HepG2 (cell line): ENCODE data around the gene SLCO2B1. TPM values are rescaled to one million over a fixed set of nuclear protein-coding genes. Genes with fewer than 3 reads are reported as not detected.

Source experiments
- ASH2L ChIP-seq: fragments of 300-600, 200-600 bp; sonication (generic); IDR thresholded peaks from 2 replicates; pipeline ENCODE4 v1.7.0; 2017; ENCODE audit warnings: low read depth, mild to moderate bottlenecking, moderate library complexity, mixed read lengths, low read length; ENCODE audit not compliant: insufficient read length
- BHLHE40 ChIP-seq: IDR thresholded peaks from 2 replicates; pipeline ENCODE4 v1.6.1; 2011; ENCODE audit warnings: low read length, improper control_type of control experiment
- CEBPB ChIP-seq: IDR thresholded peaks from 2 replicates; pipeline ENCODE4 v1.6.1; 2011; ENCODE audit warnings: low read depth, low read length, improper control_type of control experiment, borderline replicate concordance
- ELF3 ChIP-seq: IDR thresholded peaks from 2 replicates; pipeline ENCODE4 v1.6.1; 2016; ENCODE audit warnings: missing genetic modification reagents, missing compliant biosample characterization
- FOXO1 ChIP-seq: sonication (generic); formaldehyde crosslinking; IDR thresholded peaks from 2 replicates; pipeline ENCODE4 v1.4.0; 2020; ENCODE audit warnings: missing genetic modification reagents
- HDAC6 ChIP-seq: fragments of 200-600 bp; sonication (generic); IDR thresholded peaks from 2 replicates; pipeline ENCODE4 v1.7.0; 2017; ENCODE audit warnings: mild to moderate bottlenecking, antibody characterized with exemption, low read length, low read depth
- HNRNPK ChIP-seq: fragments of 200-400 bp; formaldehyde crosslinking; IDR thresholded peaks from 2 replicates; pipeline ENCODE4 v1.6.1; 2018; ENCODE audit warnings: low read length, low read depth, moderate library complexity, mild to moderate bottlenecking; ENCODE audit not compliant: poor library complexity, severe bottlenecking
- RFX5 ChIP-seq: IDR thresholded peaks from 2 replicates; pipeline ENCODE4 v1.6.1; 2011; ENCODE audit warnings: low read depth, low read length, improper control_type of control experiment
- SMARCC2 ChIP-seq: fragments of 450-650 bp; IDR thresholded peaks from 2 replicates; pipeline ENCODE4 v1.6.1; 2017; ENCODE audit warnings: antibody characterized with exemption, mild to moderate bottlenecking
- SNRNP70 ChIP-seq: fragments of 200-400 bp; formaldehyde crosslinking; IDR thresholded peaks from 2 replicates; pipeline ENCODE4 v1.6.1; 2017; ENCODE audit warnings: mild to moderate bottlenecking, low read depth, low read length, moderate library complexity
- SP1 ChIP-seq, 2 experiments: fragments of 450-650 bp in 1 of 2; sonication (generic) in 1 of 2; formaldehyde crosslinking in 1 of 2; IDR thresholded peaks; 2 replicates each; pipeline versions ENCODE4 v1.4.0 to v1.6.1; 2016 to 2020; ENCODE audit warnings: missing genetic modification reagents in 1 of 2
- TFAP4 ChIP-seq: sonication (generic); IDR thresholded peaks from 2 replicates; pipeline ENCODE4 v1.6.1; 2016; ENCODE audit warnings: low read depth, borderline replicate concordance
- U2AF2 ChIP-seq: fragments of 200-400 bp; formaldehyde crosslinking; IDR thresholded peaks from 2 replicates; pipeline ENCODE4 v1.6.1; 2017; ENCODE audit warnings: low read depth, mild to moderate bottlenecking, low read length
- XRCC5 ChIP-seq: fragments of 200-400 bp; formaldehyde crosslinking; optimal IDR thresholded peaks from 2 replicates; pipeline ENCODE3; 2017; ENCODE audit warnings: mild to moderate bottlenecking, low read length
- ZBTB39 ChIP-seq: sonication (generic); formaldehyde crosslinking; IDR thresholded peaks from 2 replicates; pipeline ENCODE4 v1.5.0; 2020; ENCODE audit warnings: missing genetic modification reagents
- ZFP41 ChIP-seq: sonication (generic); formaldehyde crosslinking; IDR thresholded peaks from 2 replicates; pipeline ENCODE4 v1.4.0; 2020; ENCODE audit warnings: mild to moderate bottlenecking, missing genetic modification reagents, borderline replicate concordance
- ZKSCAN8 ChIP-seq: IDR thresholded peaks from 2 replicates; pipeline ENCODE4 v1.6.1; 2016; ENCODE audit warnings: borderline replicate concordance, missing genetic modification reagents, missing compliant biosample characterization
- ZNF558 ChIP-seq: sonication (generic); formaldehyde crosslinking; IDR thresholded peaks from 2 replicates; pipeline ENCODE4 v1.9.0; 2022; ENCODE audit warnings: mild to moderate bottlenecking, missing genetic modification reagents, borderline replicate concordance
- ZNF7 ChIP-seq: IDR thresholded peaks from 2 replicates; pipeline ENCODE4 v1.6.1; 2016; ENCODE audit warnings: missing biosample characterization, missing genetic modification reagents
- ZNF75D ChIP-seq: sonication (generic); formaldehyde crosslinking; IDR thresholded peaks from 2 replicates; pipeline ENCODE4 v1.8.1; 2023; ENCODE audit warnings: missing genetic modification reagents, mild to moderate bottlenecking, borderline replicate concordance
- ZNF83 ChIP-seq: sonication (generic); formaldehyde crosslinking; IDR thresholded peaks from 2 replicates; pipeline ENCODE4 v1.4.0; 2020; ENCODE audit warnings: missing genetic modification reagents, mild to moderate bottlenecking, borderline replicate concordance
- ZSCAN21 ChIP-seq: sonication (generic); formaldehyde crosslinking; IDR thresholded peaks from 2 replicates; pipeline ENCODE4 v1.8.0; 2022; ENCODE audit warnings: mild to moderate bottlenecking, missing genetic modification reagents, moderate library complexity, borderline replicate concordance
- polyA plus RNA-seq, 8 experiments: library from polyadenylated mRNA; depleted of rRNA in 3 of 8; stranded (reverse) in 7 of 8; unstranded in 1 of 8; fragments of >200 nt; fragmentation: Illumina TruSeq in 4 of 8; extraction: Trizol in 4 of 8; gene quantifications; 2 replicates each; pipeline versions ENCODE4 v1.2.1 to v1.2.3, GENCODE V29; 2011 to 2016; ENCODE audit warnings: low read depth in 4 of 8, missing spikeins in 1 of 8, mixed read lengths in 1 of 8; ENCODE audit not compliant: insufficient read depth in 1 of 8
- total RNA-seq, 5 experiments: library from RNA; depleted of rRNA; stranded (reverse); fragments of >200 nt; fragmentation: Illumina TruSeq; extraction: Trizol; gene quantifications; 2 replicates each; pipeline ENCODE4 v1.2.3, GENCODE V29; 2016; ENCODE audit warnings: low read depth in 1 of 5
- TF ChIP-seq, protein P1 (sequence below): sonication (generic); formaldehyde crosslinking; IDR thresholded peaks from 2 replicates; pipeline ENCODE4 v1.5.1; 2020; ENCODE audit warnings: missing genetic modification reagents, mild to moderate bottlenecking, borderline replicate concordance

SLCO2B1 gene
- total and polyA plus RNA-seq, 2 of the 13 experiments (the other 11 are each of a cell fraction or from before 2014, with no cell fraction given) = 15.3 to 19.8 TPM

DNA sequence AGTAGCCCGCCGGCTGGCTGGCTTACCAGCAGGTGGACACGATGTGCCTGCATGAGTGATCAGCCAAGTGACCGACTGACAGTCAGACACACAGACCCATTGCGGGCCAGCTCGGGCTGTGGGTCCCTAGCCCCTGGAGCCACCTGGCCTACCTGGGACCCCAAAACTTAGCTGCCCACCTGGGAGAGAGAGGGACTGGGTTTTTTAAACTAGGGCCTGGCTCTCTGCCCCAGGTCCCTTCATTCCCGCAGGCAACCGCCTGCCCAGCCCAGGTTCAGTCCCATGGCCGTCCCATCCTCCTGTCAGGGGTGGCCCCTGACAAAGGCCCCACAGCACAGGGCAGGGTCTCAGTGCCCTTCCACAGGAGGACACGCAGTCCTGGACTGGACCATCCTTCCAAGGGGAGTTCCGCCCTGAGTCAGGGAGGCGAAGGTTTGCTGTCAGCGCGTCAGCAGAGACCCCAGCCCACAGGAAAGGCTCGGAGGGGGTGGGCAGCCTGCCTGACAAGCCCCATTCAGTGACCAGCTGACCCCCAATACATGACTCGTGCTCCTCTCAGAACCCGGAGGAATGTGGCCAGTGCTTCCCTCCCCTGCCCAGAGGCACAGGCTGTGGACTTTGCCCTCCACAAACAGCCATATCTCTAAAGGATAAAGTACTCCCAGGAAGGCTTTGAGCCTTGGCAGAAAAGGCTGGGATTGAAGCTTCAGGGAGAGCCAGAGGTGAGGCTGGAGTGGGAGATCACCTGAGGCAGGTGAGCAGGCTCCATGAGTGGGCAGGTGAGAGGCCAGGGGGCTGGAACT lies 8.4 kb downstream of the SLCO2B1 start (continued):
- TF ChIP-seq ZNF7 (no peak), TFAP4 (peak; percentile 84; the same call in 1 of the 2 replicates), ZBTB39 (CRISPR knock-in tag) (no peak), ZFP41 (CRISPR knock-in tag) (no peak), SNRNP70 (no peak), ASH2L (peak; percentile 84), FOXO1 (CRISPR knock-in tag) (peak; percentile 68), RFX5 (no peak), ZNF558 (CRISPR knock-in tag) (no peak), ZNF83 (CRISPR knock-in tag) (no peak), U2AF2 (no peak), CEBPB (no peak), XRCC5 (peak; percentile 67), SP1 (IDR thresholded peaks at IDR 0.05) (no peak), SP1 (CRISPR knock-in tag; IDR thresholded peaks at IDR 0.05) (peak; percentile 33; the same call in 1 of the 2 replicates), HDAC6 (no peak), HNRNPK (no peak), ELF3 (CRISPR knock-in tag) (no peak), ZKSCAN8 (CRISPR knock-in tag) (0 out of 2 replicates have a peak, but pooled peaks have one; percentile 21), SMARCC2 (no peak), ZNF75D (CRISPR knock-in tag) (no peak), ZSCAN21 (peak; percentile 51; the same call in 1 of the 2 replicates), BHLHE40 (peak; percentile 74)
- TF ChIP-seq, protein P1, sequence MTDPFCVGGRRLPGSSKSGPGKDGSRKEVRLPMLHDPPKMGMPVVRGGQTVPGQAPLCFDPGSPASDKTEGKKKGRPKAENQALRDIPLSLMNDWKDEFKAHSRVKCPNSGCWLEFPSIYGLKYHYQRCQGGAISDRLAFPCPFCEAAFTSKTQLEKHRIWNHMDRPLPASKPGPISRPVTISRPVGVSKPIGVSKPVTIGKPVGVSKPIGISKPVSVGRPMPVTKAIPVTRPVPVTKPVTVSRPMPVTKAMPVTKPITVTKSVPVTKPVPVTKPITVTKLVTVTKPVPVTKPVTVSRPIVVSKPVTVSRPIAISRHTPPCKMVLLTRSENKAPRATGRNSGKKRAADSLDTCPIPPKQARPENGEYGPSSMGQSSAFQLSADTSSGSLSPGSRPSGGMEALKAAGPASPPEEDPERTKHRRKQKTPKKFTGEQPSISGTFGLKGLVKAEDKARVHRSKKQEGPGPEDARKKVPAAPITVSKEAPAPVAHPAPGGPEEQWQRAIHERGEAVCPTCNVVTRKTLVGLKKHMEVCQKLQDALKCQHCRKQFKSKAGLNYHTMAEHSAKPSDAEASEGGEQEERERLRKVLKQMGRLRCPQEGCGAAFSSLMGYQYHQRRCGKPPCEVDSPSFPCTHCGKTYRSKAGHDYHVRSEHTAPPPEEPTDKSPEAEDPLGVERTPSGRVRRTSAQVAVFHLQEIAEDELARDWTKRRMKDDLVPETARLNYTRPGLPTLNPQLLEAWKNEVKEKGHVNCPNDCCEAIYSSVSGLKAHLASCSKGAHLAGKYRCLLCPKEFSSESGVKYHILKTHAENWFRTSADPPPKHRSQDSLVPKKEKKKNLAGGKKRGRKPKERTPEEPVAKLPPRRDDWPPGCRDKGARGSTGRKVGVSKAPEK (CRISPR knock-in tag) = peak; percentile 41; the same call in 1 of the 2 replicates
